ENCODE measurements around the gene INPP5B. TPM values are rescaled to one million over a fixed set of nuclear protein-coding genes. Genes with fewer than 3 reads are reported as not detected.

INPP5B gene
- total RNA-seq, 1 experiment from 2014 or later: 18.8 TPM

GRCh38 chr1:37840711-37841110 is 106.1 kb downstream of the INPP5B start:
- H3K4me1 ChIP-seq: no peaks in the 10 kb centered on the region
- Mint-ChIP-seq H3K27me3 (ENCODE audit: insufficient read depth, unreplicated experiment) (no peaks in the 10 kb centered on the region), H3K9me3 (ENCODE audit: unreplicated experiment) (no peaks in the 10 kb centered on the region), H3K27ac (ENCODE audit: unreplicated experiment) (no peak overlapping the region), H3K36me3 (ENCODE audit: insufficient read depth, unreplicated experiment) (peaks cover 23% of the 10 kb centered on the region), H3K4me3 (ENCODE audit: unreplicated experiment) (no peak overlapping the region), H3K4me1 (ENCODE audit: low read depth, unreplicated experiment) (peaks cover 22% of the 10 kb centered on the region)
- H3K27me3 ChIP-seq (replicated peaks; ENCODE audit: control insufficient read depth, insufficient read depth, low read length): no peaks in the 10 kb centered on the region
- no TSS peak for BruUV-seq (replicated peaks)
- peaks cover 1% of the 10 kb centered on the region; the same call in 1 of the 2 replicates for H3K36me3 ChIP-seq (ENCODE audit: control insufficient read depth, insufficient read depth, low read length)
- intact Hi-C loops (cut with micrococcal nuclease; ENCODE audit: unreplicated experiment): no loop called here
- H3K4me3 ChIP-seq (ENCODE audit: low read depth, low read length): no peak overlapping the region
- no peaks in the 10 kb centered on the region for H3K9me3 ChIP-seq
- no peak for DNase-seq
- POLR2A ChIA-PET: no interaction called here
- TF ChIP-seq CTCF (IDR thresholded peaks at IDR 0.05; ENCODE audit: insufficient read depth in 1 of 2, low read depth in 1 of 2, low read length in 1 of 2, severe bottlenecking in 1 of 2, unreplicated experiment in 1 of 2): no peak
- CTCF ChIA-PET: no interaction called here

GRCh38 chr1:37839676-37840075 is 107.2 kb downstream of the INPP5B start:
- Histone ChIP-seq H3K4me1 (no peaks in the 10 kb centered on the region), H3K4me3 (ENCODE audit: low read depth, low read length) (no peak overlapping the region), H3K36me3 (ENCODE audit: control insufficient read depth, insufficient read depth, low read length) (peaks cover 1% of the 10 kb centered on the region; the same call in 1 of the 2 replicates), H3K9me3 (no peaks in the 10 kb centered on the region), H3K27me3 (replicated peaks; ENCODE audit: control insufficient read depth, insufficient read depth, low read length) (no peaks in the 10 kb centered on the region)
- peaks cover 19% of the 10 kb centered on the region for H3K4me1 Mint-ChIP-seq (ENCODE audit: low read depth, unreplicated experiment)
- no peak overlapping the region for H3K4me3 Mint-ChIP-seq (ENCODE audit: unreplicated experiment)
- no peak for DNase-seq
- TF ChIP-seq CTCF (IDR thresholded peaks at IDR 0.05; ENCODE audit: insufficient read depth in 1 of 2, low read depth in 1 of 2, low read length in 1 of 2, severe bottlenecking in 1 of 2, unreplicated experiment in 1 of 2): no peak
- H3K9me3 Mint-ChIP-seq (ENCODE audit: unreplicated experiment): no peaks in the 10 kb centered on the region
- H3K27me3 Mint-ChIP-seq (ENCODE audit: insufficient read depth, unreplicated experiment): no peaks in the 10 kb centered on the region
- H3K36me3 Mint-ChIP-seq (ENCODE audit: insufficient read depth, unreplicated experiment): peaks cover 21% of the 10 kb centered on the region
- CTCF ChIA-PET: no interaction called here
- intact Hi-C loops (cut with micrococcal nuclease; ENCODE audit: unreplicated experiment): no loop called here
- no peak overlapping the region for H3K27ac Mint-ChIP-seq (ENCODE audit: unreplicated experiment)
- POLR2A ChIA-PET: no interaction called here
- BruUV-seq (replicated peaks): no TSS peak

GRCh38 chr1:37836788-37837187 is 110.1 kb downstream of the INPP5B start:
- H3K4me1 Mint-ChIP-seq (ENCODE audit: low read depth, unreplicated experiment): no peaks in the 10 kb centered on the region
- CTCF ChIA-PET: no interaction called here
- H3K9me3 Mint-ChIP-seq (ENCODE audit: unreplicated experiment): no peaks in the 10 kb centered on the region
- intact Hi-C loops (cut with micrococcal nuclease; ENCODE audit: unreplicated experiment): no loop called here
- no peaks in the 10 kb centered on the region for H3K4me1 ChIP-seq
- no peaks in the 10 kb centered on the region for H3K9me3 ChIP-seq
- H3K4me3 Mint-ChIP-seq (ENCODE audit: unreplicated experiment): no peak overlapping the region
- POLR2A ChIA-PET: no interaction called here
- no peak overlapping the region for H3K27ac Mint-ChIP-seq (ENCODE audit: unreplicated experiment)
- H3K27me3 ChIP-seq (replicated peaks; ENCODE audit: control insufficient read depth, insufficient read depth, low read length): no peaks in the 10 kb centered on the region
- H3K4me3 ChIP-seq (ENCODE audit: low read depth, low read length): no peak overlapping the region
- no peaks in the 10 kb centered on the region for H3K27me3 Mint-ChIP-seq (ENCODE audit: insufficient read depth, unreplicated experiment)
- H3K36me3 Mint-ChIP-seq (ENCODE audit: insufficient read depth, unreplicated experiment): peaks cover 32% of the 10 kb centered on the region
- BruUV-seq (replicated peaks): no TSS peak
- DNase-seq: no peak
- TF ChIP-seq CTCF (IDR thresholded peaks at IDR 0.05; ENCODE audit: insufficient read depth in 1 of 2, low read depth in 1 of 2, low read length in 1 of 2, severe bottlenecking in 1 of 2, unreplicated experiment in 1 of 2): no peak
- peaks cover 1% of the 10 kb centered on the region; the same call in 1 of the 2 replicates for H3K36me3 ChIP-seq (ENCODE audit: control insufficient read depth, insufficient read depth, low read length)
